Fibroblast of skin of left biceps (primary cell): ENCODE measurements around the gene STARD4.
A peak's percentile ranks its signal among the peaks of the same experiment; 100 is the strongest.

ENCODE experiments used
- DNase-seq, 2 experiments: peaks; one replicate each; pipeline ENCODE4 v3.0.0-alpha.2; 2013; ENCODE audit warnings: low read depth in 2 of 2

STARD4 gene

DNA sequence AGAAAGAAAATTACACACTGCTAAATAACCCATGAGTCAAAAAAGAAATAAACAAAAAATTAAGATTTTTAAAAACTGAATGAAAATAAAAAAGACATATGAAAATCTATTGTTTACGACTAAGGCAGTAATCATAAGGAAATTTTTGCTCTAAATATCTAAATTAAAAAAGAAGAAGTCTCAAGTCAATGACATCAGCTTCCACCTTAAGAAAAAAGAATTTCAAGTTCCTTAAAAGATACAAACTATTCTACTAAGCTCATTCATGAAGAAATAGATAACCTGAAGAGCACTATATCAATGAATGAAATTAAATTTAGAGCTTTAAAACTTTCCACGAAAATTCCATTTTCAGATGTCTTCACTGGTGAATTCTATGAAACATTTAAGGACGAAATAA is 15.7 kb upstream of the STARD4 start:
- no peak for DNase-seq

DNA sequence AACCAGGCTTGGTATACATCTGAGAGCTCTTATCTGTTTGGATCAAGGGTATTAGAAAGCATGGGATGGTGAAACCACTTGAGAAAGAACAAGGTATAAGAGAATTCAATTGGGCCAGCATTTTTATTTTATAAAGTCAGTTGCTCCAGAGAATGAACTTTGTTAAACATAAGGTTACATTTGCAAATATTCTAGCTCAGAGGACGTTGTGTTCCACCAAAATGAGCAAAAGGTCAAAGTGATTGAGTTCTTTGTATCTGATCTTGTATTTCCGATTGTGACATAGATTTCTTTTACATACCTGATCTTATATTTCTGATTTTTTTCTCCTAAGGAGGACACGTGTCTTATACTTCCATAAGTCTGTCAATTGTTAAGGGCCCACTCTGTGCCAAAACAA is 8.6 kb upstream of the STARD4 start:
- no peak for DNase-seq

DNA sequence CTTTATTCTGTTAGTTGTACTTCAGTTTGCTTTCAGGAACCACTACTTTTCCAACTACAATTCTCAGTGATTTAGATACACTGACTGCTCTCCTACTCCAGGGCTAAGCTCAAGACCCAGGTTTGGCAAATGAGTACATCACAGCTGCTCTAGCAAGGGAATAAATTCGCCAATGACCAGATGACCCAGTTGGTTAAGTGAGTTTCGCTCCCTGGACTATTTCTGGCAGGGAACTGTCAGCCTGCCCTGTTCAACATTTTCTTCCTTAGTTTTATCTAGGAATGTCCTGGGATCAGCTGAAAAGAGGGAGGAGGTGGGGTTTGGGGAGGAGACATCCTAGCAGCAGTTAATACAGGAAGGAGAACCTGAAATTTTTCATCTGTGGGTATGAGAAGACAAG is 6.4 kb upstream of the STARD4 start:
- DNase-seq = no peak

DNA sequence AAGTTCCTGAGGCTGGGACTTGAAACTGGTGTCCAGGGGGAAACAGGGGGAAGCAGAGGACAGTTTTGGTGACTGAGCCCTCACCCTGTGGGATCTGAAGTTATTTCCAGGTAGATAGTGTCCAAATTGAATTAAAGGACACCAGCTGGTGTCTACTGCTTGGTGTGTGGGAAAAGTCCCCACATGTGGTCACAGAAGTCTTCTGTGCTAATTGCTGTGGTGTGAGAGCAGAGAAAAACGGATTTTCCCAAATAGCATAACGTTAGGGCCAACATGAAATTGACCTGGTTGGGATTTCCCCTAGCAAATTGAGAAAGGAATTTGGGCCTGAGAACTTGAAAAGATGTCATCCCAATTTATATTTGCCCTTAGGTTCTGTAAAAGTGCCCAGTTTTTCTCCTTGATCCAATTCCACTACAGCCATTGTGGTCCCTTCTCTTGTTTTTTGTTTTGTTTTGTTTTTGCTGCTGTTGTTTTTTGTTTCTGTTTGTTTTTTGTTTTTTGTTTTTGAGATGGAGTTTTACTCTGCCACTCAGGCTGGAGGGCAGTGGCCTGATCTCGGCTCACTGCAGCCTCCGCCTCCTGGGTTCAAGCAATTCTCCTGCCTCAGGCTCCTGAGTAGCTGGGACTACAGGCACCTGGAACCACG is 5.6 kb upstream of the STARD4 start:
- no peak for DNase-seq

DNA sequence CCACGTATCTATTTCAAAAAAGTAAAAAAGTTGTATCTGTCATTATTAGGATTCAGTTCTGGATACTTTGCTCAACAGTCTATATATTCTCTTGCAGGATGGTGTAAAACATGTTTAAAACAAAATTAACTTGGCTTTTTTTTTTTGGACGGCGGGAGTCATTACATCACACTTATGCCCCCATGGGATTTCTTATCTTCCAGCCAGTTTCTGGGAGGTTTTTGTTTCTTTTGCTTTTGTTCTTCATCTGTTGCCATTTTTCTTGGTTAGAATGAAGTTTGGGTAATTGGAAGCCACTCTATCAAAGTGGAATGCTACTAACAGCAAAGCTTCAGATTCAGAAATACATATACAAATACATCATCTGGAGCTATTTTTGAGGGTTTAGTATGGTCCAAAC is 1.8 kb upstream of the STARD4 start:
- DNase-seq = no peak

DNA sequence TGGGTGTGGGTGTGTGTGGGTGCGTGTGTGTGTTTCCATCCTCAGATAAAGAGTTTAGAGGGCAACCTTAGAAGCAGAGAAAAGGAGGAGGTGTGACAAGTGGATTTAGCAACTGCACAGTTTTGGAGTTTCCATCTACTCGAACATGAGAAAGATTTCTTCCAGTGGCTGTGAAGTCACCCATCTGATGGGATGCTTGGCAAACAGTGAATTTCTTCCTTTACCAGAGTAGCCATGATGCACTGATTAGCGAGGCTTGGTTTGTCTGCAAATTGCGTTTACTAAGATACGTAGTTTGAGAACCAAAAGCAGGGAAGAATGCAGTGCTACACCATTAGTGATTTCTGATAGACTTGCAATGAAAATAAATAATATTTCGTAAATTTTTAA is 791 bp upstream of the STARD4 start:
- no peak for DNase-seq

DNA sequence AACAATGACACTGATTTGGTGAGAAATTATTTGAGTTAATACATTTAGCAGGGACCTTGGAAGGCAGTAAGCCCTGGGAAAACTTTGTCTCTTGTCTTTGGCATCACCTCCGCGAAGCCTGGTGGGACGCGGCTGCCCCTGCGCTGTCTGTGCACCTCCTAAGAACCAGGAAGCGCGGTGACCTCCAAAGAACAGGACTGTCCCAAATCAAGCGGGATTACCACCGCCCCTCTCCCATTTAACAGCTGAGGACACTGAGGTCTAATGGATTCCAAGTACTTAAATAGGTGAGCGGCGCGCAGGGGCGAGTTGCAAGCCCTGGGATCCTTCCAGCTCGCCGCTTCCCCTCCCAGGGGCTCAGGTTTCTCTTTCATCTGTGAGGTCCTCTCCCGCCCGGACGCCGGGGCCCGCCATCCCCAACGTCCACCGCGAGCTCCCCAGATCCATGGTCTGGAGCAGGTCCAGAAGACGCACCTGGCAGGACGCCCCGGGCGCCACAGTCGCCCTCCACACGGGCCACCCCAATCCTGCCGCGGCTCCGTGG is 432 bp downstream of the STARD4 start:
- DNase-seq = no peak

DNA sequence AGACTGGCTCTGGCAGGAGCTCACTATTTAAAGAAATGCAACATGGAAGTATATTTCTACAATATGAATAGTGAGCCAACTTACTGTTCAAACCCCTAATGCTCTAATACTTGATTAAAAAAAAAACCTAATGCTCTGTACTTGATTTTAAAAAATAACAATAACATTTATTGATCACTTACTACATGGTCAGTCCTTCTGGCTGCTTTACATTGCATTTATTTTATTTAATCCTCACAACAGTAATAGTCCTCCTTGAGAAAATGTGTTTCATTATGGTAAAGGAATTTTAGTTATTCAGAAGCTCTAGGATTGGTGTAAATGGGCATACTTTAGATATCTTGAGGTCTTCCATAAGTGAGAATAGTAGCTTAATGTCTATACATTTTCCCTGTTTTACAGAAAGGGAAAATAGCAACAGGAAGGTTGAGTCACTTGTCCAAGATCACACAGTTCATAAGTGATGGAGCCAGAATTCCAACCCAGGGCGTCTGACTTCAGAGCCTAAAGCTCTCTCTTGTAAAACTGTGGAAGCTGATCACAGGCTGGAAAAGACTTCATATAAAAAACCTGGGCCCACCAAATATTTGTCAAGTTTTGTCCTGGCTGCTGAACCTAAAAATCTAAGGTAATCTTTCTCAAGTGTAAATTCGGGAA is 1.0 kb downstream of the STARD4 start:
- no peak for DNase-seq

DNA sequence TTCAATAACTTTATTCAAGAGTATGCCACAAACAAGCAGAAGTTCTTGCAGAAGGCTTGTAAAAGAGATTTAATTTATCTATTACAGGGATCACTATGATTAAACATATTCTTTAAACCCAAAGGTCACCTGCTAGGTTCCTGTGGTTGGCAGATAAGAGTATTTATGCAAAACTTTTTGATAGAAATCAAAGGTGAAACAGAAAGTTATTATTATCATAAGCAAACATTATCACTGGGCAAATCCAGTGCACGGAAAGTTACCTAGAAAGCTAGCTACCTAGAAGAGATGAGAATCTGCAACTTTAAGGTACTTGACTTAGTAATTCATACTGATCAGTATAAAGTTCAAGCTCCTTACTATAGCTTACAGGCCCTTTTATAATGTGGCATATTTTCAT is 3.2 kb downstream of the STARD4 start:
- no peak for DNase-seq

DNA sequence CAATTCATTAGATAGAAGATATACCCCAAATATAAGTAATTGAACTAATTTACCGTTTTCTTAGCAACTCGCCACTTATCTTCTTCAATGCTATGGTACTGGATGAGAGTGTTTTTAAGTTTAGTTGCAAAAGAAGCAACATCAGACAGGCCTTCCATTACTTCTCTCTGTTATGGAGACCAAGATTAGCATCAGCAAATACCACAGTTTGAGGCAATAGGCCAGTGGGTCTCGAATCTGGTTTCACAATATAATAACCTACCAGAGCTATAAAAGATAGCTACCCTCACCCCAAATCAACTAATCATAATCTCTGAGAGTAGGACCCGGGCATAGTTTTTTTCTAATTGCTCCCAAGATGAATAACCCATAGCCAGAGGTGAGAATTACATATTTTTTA is 5.1 kb downstream of the STARD4 start:
- DNase-seq = no peak

DNA sequence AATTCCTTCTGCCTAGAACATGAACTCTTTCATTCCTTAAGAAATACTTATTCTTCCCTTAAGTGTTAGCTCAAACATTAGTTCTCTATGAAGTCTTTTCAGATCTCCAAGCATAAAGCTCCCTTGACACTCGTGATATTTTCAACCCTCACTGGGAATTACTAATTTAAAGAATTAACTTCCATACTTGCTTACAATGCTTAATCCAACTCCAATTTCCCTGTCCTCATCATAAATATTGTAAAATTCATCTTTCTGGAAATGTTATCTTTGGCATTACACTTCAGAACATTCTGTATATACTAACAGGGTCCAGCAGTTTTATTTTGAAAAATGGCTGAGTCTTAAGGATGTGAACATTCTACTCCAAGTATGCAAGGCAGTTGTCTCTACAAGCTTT is 7.2 kb downstream of the STARD4 start:
- DNase-seq = no peak

DNA sequence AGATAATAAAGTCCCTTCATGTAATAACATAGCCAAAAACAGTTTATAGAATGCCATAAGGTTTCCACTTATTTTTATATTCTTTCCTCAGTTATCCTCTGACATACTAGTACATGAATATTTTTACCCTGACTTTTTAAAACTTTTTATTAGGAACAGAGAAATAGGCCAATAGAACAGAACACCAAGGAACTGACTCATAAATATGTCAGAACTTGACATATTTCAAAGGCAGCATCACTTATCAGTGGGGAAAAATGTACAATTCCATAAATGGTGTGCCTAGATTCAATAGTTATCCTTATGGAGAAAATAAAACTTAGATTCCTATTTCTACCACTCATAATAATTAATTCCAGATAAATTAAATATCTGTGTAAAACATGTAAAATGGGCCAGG is 9.4 kb downstream of the STARD4 start:
- peak; percentile 47 to 49 for DNase-seq

DNA sequence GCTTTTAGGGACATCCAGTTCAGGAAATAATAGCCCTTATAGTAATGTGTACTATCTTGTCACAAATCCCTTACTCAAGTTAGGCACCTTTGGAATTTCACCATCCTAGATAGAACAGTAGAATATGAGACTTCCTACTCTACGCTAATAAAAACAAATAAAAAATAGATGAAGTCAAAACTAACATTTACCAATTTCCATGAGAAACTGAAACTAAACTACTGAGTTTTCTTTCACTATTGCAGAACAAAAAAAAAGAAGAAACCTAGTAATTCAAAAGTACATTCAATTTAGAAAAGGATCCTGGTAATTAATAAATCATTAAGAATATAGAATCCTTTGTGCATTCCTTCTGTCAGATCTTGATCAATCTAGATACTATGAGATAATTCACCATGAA is 14.0 kb downstream of the STARD4 start:
- DNase-seq = no peak

DNA sequence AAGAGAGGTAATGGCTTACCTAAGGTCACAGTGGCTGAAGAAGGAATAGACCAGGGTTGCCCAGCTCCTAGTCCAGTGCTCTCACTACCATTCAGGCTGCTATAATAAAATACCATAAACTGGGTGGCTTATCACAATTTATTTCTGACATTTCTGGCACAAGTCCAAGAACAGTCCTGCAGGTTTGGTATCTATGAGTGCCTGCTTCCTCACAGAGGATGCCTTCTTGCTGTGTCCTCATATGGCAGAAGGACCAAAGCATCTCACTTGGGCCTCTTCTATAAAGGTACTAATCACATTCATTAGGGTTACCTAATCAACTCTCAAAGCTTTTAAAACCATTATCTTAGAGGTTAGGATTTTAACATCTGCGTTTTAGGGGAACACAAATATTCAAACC is 17.2 kb downstream of the STARD4 start:
- no peak for DNase-seq

DNA sequence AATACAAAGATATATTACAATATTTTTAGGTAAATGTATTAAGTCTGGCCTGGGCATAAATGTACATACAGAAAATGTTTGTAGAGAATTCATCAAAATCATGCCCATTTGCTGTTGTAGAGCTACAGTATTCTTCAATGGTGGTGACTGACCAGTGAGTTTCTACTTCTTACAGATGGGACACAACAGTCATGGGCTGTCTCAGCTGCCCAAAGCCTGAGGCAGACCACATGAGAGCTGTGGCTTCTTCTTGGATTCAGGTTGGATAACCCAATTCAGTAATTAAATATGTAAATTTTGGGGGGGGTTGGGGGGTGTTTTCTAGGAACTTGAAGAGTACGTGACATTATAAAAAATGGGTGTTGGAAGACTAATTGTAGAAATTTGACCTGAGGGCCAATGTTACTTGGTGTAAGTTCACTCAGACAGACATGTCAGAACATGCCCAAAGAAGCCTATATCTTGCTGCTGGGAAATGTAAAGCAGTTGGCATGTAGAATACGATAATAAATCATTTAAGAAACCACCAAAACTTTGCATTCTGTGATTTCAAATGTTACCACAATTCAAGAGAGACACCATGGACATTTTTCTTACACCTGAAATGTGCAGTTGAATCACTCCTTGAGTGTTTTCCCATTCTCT is 17.9 kb downstream of the STARD4 start:
- DNase-seq = no peak

DNA sequence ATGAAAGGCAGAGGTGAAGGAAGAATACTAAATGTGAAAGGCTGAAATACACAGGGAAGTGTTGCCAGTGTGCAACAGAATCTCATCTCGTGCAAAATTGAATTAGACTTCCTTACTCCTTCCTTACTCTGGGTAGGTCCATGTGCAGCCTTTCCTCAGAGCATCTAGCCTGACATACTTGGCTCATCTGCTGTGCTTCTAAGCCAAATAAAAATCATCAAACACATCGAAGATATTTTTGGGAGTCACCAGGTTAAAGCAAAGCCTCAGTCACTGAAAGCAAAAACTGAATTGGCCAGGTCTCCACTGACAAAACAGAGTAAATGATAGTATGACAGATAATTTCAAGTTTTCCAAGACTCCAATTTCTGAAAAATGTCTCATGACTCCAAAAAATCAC is 19.3 kb downstream of the STARD4 start:
- DNase-seq = no peak

DNA sequence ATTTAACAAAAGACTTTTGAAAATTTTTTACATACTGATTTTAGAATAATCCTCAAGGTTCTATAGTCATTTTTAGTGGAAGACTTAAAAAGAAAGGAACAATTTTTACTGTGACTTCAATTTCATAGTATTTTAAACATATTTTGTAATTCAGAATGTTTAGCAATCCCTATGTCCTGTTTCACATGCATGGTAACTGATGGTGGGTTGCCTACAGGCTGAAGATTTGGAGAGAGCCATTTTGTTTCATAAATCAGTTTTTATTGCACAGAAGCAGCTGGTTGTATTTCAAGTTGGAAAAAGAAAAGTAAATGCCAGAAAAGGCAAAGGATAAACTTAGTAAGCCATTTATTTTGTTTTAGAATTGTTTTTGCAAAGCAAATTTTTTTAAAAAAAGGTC is 24.0 kb downstream of the STARD4 start:
- no peak for DNase-seq

DNA sequence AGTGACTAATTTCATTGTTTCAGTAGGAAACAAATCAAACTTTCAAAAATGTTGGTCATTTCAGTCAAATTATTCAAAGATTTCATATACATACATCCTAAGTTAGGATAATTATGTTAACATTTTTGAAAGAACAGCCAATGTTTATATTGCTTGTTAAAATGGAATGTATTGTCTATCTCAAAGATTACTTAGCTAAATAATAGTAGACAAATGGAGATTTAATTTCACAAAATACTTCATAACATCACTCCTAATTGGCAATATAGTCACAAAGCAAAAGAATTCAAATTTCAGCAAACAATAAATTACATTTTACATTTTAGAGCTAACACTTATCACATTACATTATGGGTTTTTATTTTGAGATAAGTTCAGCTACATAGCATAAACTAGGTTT is 25.4 kb downstream of the STARD4 start:
- DNase-seq = no peak

DNA sequence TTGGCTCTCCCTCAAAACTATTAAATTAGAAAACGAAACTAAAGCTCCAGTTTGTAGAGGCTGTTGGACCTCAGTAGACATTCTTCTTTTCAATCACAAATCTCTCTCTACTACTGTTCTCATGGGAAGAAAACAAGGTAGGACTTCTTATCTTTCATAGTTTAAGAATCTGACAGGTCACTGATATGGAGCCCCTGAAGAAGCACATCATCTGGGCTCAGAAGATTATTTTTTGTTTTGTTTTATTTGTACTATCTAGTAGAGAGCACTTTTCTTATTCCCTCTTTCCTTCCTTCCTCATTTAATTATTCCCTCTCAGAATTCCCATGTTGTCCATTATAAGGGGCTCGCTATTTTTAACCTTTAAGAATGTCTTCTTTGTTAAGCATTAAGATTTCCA is 26.3 kb downstream of the STARD4 start:
- DNase-seq = no peak

DNA sequence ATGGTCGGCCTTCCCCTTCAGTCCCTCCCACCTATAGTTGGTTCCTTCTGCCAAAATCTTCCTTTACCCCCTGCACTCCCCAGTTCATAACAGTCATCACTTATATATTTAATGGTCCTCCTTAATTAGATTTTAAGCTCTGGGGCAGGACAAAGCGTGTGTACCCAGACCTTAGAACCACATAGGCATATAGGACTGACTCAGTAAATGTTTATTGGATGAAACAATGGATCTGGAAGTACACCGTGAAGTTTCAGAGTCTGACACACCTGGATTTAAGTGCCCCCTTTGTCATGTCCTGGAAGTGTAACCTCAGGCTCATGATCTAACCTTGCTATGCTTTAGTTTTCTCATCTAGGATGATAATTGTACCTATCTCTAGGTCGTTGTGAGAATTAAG is 32.0 kb downstream of the STARD4 start:
- DNase-seq = no peak

DNA sequence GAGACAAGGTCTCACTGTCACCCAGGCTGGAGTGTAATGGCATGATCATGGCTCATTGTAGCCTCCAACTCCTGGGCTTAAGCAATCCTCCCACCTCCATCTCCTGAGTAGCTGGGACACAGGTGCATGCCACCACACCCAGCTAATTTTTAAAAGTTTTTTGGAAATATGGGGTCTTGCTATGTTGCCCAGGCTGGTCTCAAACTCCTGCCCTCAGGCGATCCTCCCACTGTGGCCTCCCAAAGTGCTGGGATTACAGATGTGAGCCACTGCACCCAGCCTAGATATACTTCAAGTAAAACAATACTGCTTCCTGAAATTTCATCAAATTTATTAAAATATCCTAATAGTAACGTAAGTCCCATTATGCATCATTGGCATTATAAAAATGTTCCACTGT is 33.4 kb downstream of the STARD4 start:
- DNase-seq = no peak

DNA sequence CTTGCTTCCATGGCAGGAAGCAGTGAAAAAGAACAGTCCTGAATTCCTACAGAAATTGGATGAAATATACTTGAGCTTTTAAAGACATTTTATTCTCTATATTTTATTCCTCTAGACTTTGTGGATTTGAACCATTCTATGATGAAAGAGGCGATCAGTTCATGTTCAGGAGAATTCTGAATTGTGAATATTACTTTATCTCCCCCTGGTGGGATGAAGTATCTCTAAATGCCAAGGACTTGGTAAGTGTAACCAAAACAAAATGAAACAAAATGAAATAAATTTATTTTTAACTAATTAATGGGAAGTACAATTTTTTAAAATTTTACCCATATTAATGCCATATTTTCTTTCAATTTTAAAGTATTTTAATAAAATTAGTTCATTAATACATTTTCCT is 34.1 kb downstream of the STARD4 start:
- DNase-seq = no peak

DNA sequence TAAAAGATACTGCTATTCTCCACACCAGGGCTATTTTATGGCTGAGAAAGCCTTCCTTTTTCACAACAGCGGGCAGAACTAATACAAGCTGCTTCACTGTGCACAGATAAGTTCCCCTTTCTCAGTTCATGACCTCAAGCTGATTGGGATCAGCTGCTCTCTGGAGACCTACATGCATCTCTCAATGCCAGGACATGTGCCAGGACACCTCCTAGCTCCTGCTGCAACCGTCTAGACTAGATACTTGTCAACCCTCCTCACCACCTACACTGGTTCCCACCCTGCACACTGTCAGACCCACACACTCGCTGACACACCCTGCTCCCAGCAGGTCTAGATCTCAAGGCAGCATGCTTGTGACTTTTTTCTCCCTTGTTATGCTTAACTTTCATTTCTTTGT is 39.8 kb downstream of the STARD4 start:
- DNase-seq = no peak
